C4-2B (cell line): Measurements from ENCODE around the gene EIF3CL.
"Not testable (repeated sequence)": the region's sequence is repeated elsewhere in the genome, so short reads cannot be mapped to it uniquely, and the experiment has no call there.

Experiments
- H3K27ac ChIP-seq: fragments of 450-650 bp; 2 replicates; pipeline ENCODE4 v1.5.1; 2017

Gene EIF3CL

GRCh38 chr16:28403220-28404072 is at the start of gene EIF3CL:
Gene EIF3CL (minus strand): TSS chr16:28403841. CDS start chr16:28403618, 223 bp downstream.
- not testable (repeated sequence) for H3K27ac ChIP-seq

- not testable (repeated sequence) for H3K27ac ChIP-seq
Measured at GRCh38 chr16:28447081-28447480, 43.4 kb upstream of the EIF3CL start.

GRCh38 chr16:28446388-28446787 is 42.7 kb upstream of the EIF3CL start:
- H3K27ac ChIP-seq: not testable (repeated sequence)

- H3K27ac ChIP-seq: not testable (repeated sequence)
Measured at GRCh38 chr16:28443943-28444342, 40.3 kb upstream of the EIF3CL start.

GRCh38 chr16:28438899-28439298 is 35.3 kb upstream of the EIF3CL start:
- not testable (repeated sequence) for H3K27ac ChIP-seq

- H3K27ac ChIP-seq: not testable (repeated sequence)
Measured at GRCh38 chr16:28435340-28435739, 31.7 kb upstream of the EIF3CL start.

GRCh38 chr16:28426060-28426680 is 22.5 kb upstream of the EIF3CL start:
- H3K27ac ChIP-seq: not testable (repeated sequence)

- not testable (repeated sequence) for H3K27ac ChIP-seq
Measured at GRCh38 chr16:28421071-28421750, 17.6 kb upstream of the EIF3CL start.

- not testable (repeated sequence) for H3K27ac ChIP-seq
Measured at GRCh38 chr16:28417033-28417432, 13.4 kb upstream of the EIF3CL start.

- not testable (repeated sequence) for H3K27ac ChIP-seq
Measured at GRCh38 chr16:28414530-28414929, 10.9 kb upstream of the EIF3CL start.

- H3K27ac ChIP-seq: not testable (repeated sequence)
Measured at GRCh38 chr16:28413585-28413984, 9.9 kb upstream of the EIF3CL start.

GRCh38 chr16:28392054-28392453 is 11.6 kb downstream of the EIF3CL start:
- not testable (repeated sequence) for H3K27ac ChIP-seq

- H3K27ac ChIP-seq: not testable (repeated sequence)
Measured at GRCh38 chr16:28382177-28382867, 21.3 kb downstream of the EIF3CL start.

- not testable (repeated sequence) for H3K27ac ChIP-seq
Measured at GRCh38 chr16:28377822-28378221, 25.8 kb downstream of the EIF3CL start.

- H3K27ac ChIP-seq: not testable (repeated sequence)
Measured at GRCh38 chr16:28377108-28377625, 26.5 kb downstream of the EIF3CL start.

GRCh38 chr16:28375115-28375514 is 28.5 kb downstream of the EIF3CL start:
- H3K27ac ChIP-seq: not testable (repeated sequence)

GRCh38 chr16:28374281-28374680 is 29.4 kb downstream of the EIF3CL start:
- H3K27ac ChIP-seq: not testable (repeated sequence)

GRCh38 chr16:28367926-28368325 is 35.7 kb downstream of the EIF3CL start:
- H3K27ac ChIP-seq: not testable (repeated sequence)

- H3K27ac ChIP-seq: not testable (repeated sequence)
Measured at GRCh38 chr16:28364268-28365173, 39.1 kb downstream of the EIF3CL start.

- not testable (repeated sequence) for H3K27ac ChIP-seq
Measured at GRCh38 chr16:28363408-28363807, 40.2 kb downstream of the EIF3CL start, which contains the start of gene NPIPB6. Gene NPIPB6 (minus strand): TSS chr16:28363508. CDS start chr16:28362822, 686 bp downstream.

- H3K27ac ChIP-seq: not testable (repeated sequence)
Measured at GRCh38 chr16:28362600-28362999, 41.0 kb downstream of the EIF3CL start.
